ENCODE data around the gene CHTF8.
A peak's percentile ranks its signal among the peaks of the same experiment; 100 is the strongest.
"Not testable (repeated sequence)": the region's sequence is repeated elsewhere in the genome, so short reads cannot be mapped to it uniquely, and the experiment has no call there.

Gene CHTF8

DNA sequence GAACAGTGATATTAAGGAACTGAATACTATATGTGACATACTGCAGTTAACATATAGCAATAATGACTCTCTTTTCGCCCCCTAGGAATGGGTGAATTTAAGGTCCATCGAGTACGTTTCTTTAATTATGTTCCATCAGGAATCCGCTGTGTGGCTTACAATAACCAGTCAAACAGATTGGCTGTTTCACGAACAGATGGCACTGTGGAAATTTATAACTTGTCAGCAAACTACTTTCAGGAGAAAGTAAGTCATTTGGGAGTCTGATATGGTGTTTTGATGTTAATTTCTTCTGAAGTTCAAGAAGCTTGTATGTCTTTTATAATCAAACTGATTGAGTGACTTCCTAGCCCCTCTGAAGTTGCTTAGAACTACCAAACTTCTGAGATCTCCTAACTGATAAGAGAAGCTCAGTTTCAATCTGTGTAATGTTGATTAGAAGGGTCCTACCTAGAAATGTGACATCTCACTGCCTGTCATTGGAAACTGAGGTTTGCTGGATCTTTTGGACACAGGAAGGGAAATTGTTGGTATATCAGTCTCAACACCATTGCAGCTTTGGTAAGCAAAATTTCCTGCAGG, 1.1 kb upstream of the CHTF8 start:
- Histone ChIP-seq H3K9ac (ENCODE audit: low read depth, low read length) (peak overlapping the region; percentile 85), H3K36me3 (ENCODE audit: insufficient read depth, low read length) (peaks cover 53% of the 10 kb centered on the region), H3K9me3 (ENCODE audit: insufficient read depth, low read depth, low read length) (no peaks in the 10 kb centered on the region), H3K4me1 (ENCODE audit: insufficient read depth, low read length) (peaks cover 22% of the 10 kb centered on the region), H3K27me3 (ENCODE audit: insufficient read depth, low read length) (no peaks in the 10 kb centered on the region), H3K27ac (ENCODE audit: low read depth, low read length) (no peak overlapping the region), H3K4me3 (ENCODE audit: low read length) (peak overlapping the region; percentile 93)
- WGBS = 52% methylated on average over 5 of the region's 5 CpGs

DNA sequence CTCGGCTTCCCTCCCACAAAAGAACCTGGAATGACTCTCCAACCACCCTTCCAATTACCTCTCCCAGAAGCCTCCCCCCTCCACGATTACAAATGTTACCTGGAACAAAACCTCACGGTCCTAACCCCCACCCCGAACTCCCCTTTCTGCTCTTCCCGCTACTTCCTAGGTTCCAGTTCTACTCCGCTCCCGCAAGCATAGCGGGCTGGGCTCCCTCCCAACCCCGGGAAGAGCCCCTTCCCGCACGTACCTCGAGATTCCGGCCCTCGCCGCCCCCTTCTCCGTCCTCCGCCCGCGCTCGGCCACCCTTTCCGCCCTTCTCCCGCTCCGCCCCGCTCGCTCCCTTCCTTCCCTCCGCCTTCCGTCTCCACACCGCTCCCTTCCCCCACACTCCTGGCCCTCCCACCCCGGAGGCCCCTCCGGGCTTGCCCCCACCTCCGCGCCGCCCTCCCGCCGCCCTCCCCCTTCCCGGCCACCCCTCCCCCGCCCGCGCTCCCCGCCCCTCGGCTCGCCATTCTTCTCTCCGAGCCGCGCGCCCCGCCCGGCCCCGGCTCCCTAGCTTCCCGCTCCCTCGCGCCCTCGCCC, 457 bp downstream of the CHTF8 start:
- peaks cover 43% of the 10 kb centered on the region for H3K36me3 ChIP-seq (ENCODE audit: insufficient read depth, low read length)
- peak overlapping the region; percentile 99 for H3K27ac ChIP-seq (ENCODE audit: low read depth, low read length)
- under 1% methylated on average over 43 of the region's 53 CpGs for WGBS
- H3K9ac ChIP-seq (ENCODE audit: low read depth, low read length) = peak overlapping the region; percentile 100
- peaks cover 22% of the 10 kb centered on the region for H3K4me1 ChIP-seq (ENCODE audit: insufficient read depth, low read length)
- H3K4me3 ChIP-seq (ENCODE audit: low read length) = peak overlapping the region; percentile 93
- no peaks in the 10 kb centered on the region for H3K27me3 ChIP-seq (ENCODE audit: insufficient read depth, low read length)
- H3K9me3 ChIP-seq (ENCODE audit: insufficient read depth, low read depth, low read length) = no peaks in the 10 kb centered on the region

DNA sequence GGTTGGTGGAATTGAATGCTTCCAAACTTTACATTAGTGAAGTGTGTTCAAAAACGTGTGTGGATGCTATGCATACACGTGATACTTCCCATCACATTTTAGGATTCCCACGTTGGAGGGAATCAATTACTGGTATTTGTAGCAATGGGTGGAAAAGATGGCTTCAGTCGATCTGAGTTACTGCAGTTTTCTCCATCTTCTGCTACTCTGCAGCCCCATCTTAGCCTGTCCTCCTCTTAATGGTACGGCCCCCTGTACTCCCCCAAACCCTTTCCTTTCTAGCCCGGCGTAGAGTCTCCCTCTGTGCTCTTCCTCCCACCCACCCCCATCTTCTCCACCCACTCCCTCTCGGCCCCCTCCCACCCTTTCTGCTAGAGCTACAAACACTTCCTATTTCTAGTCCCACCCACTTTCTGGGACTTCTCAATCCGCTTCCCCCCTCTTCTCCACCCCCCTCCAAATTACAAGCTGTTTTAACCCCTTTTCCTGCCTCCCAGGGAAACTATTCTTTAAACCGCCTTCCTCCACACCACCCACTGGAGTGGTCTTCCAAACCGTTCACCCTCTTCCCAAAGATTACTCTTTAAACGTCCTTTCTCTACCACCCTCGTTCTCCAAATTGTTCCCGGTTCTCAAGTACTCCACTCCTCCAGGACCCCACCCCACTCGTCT, 1.1 kb downstream of the CHTF8 start:
- Histone ChIP-seq H3K27ac (ENCODE audit: low read depth, low read length) (peak overlapping the region; percentile 99), H3K9ac (ENCODE audit: low read depth, low read length) (peak overlapping the region; percentile 100), H3K36me3 (ENCODE audit: insufficient read depth, low read length) (peaks cover 41% of the 10 kb centered on the region), H3K4me1 (ENCODE audit: insufficient read depth, low read length) (peaks cover 22% of the 10 kb centered on the region), H3K9me3 (ENCODE audit: insufficient read depth, low read depth, low read length) (no peaks in the 10 kb centered on the region), H3K4me3 (ENCODE audit: low read length) (peak overlapping the region; percentile 93), H3K27me3 (ENCODE audit: insufficient read depth, low read length) (no peaks in the 10 kb centered on the region)
- WGBS = 1% methylated on average over 13 of the region's 15 CpGs

DNA sequence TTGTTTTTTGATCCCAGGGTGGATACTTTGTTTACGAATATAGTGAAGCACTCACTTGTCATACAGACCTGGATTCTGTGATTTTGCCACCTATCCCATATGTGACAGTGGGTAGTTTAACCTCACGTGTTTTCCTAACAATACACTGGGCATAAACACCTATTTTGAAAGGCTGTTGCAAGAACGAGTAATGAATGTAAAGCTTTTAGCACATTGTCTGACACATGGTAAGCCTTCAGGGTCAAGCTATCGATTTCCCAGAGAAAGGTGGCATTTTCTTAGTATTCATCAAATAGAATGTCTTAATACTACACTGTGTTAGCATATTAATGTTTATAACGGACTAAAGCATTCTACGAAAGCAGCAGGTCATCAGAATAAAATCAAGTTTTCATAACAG, 1.9 kb downstream of the CHTF8 start:
- Histone ChIP-seq H3K27me3 (ENCODE audit: insufficient read depth, low read length) (no peaks in the 10 kb centered on the region), H3K27ac (ENCODE audit: low read depth, low read length) (no peak overlapping the region), H3K4me3 (ENCODE audit: low read length) (peak overlapping the region; percentile 93), H3K9me3 (ENCODE audit: insufficient read depth, low read depth, low read length) (no peaks in the 10 kb centered on the region), H3K9ac (ENCODE audit: low read depth, low read length) (peak overlapping the region; percentile 35; the same call in 1 of the 2 replicates), H3K4me1 (ENCODE audit: insufficient read depth, low read length) (peaks cover 22% of the 10 kb centered on the region), H3K36me3 (ENCODE audit: insufficient read depth, low read length) (peaks cover 38% of the 10 kb centered on the region)
- WGBS = 92% methylated on average over 6 of the region's 6 CpGs

DNA sequence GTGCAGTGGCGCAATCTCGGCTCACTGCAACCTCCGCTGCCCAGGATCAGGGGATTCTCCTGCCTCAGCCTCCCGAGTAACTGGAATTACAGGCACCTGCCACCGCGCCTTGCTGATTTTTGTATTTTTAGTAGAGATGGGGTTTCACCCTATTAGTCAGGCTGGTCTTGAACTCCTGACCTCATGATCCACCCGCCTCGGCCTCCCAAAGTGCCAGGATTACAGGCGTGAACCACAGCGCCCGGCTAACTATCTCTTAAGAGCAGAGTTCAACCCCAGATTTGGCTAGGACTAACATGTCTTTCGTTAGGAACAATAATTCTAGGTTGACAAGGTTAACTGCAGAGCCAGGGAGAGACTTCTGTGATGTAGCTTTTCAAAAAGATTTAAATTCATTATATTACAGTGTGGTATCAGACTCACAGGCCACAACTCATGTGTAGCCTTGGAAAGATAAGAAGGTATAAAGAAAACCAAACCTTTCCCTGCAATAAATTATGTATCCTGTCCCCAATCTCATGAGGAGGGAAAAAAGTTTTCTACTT, 4.3 kb downstream of the CHTF8 start:
- H3K27ac ChIP-seq (ENCODE audit: low read depth, low read length) = no peak overlapping the region
- H3K9me3 ChIP-seq (ENCODE audit: insufficient read depth, low read depth, low read length) = no peaks in the 10 kb centered on the region
- peaks cover 26% of the 10 kb centered on the region for H3K36me3 ChIP-seq (ENCODE audit: insufficient read depth, low read length)
- H3K4me1 ChIP-seq (ENCODE audit: insufficient read depth, low read length) = peaks cover 17% of the 10 kb centered on the region
- no peak overlapping the region for H3K4me3 ChIP-seq (ENCODE audit: low read length)
- H3K27me3 ChIP-seq (ENCODE audit: insufficient read depth, low read length) = no peaks in the 10 kb centered on the region
- no peak overlapping the region for H3K9ac ChIP-seq (ENCODE audit: low read depth, low read length)
- 97% methylated on average over 12 of the region's 12 CpGs for WGBS

GRCh38 chr16:69126801-69127200, 5.6 kb downstream of the CHTF8 start:
- 98% methylated on average over 10 of the region's 10 CpGs for WGBS
- H3K36me3 ChIP-seq (ENCODE audit: insufficient read depth, low read length) = peaks cover 30% of the 10 kb centered on the region
- not testable (repeated sequence) for H3K9ac ChIP-seq (ENCODE audit: low read depth, low read length); H3K27ac ChIP-seq (ENCODE audit: low read depth, low read length); H3K27me3 ChIP-seq (ENCODE audit: insufficient read depth, low read length); H3K4me3 ChIP-seq (ENCODE audit: low read length); H3K9me3 ChIP-seq (ENCODE audit: insufficient read depth, low read depth, low read length)
- peaks cover 17% of the 10 kb centered on the region for H3K4me1 ChIP-seq (ENCODE audit: insufficient read depth, low read length)

DNA sequence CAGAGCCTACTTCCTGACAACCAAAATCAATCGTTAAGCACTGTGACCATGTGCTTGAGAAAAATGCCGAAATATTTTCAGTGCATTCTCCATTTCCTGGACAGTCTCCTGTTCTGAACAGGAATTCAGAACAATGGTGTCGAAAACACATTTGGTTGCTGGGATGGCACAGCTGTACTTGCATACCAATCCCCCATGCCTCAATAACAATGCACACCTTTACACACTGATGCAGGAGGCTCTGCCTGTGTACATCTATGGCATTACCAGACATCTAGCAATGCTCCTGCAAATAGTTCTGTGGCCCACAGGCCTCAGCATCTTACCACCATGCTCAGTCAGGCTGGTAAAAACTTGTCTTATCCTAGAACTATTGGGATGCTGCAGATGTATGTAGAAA, 6.2 kb downstream of the CHTF8 start:
- Histone ChIP-seq H3K27me3 (ENCODE audit: insufficient read depth, low read length) (no peaks in the 10 kb centered on the region), H3K9ac (ENCODE audit: low read depth, low read length) (no peak overlapping the region), H3K27ac (ENCODE audit: low read depth, low read length) (no peak overlapping the region), H3K4me3 (ENCODE audit: low read length) (no peak overlapping the region), H3K36me3 (ENCODE audit: insufficient read depth, low read length) (peaks cover 32% of the 10 kb centered on the region), H3K9me3 (ENCODE audit: insufficient read depth, low read depth, low read length) (no peaks in the 10 kb centered on the region), H3K4me1 (ENCODE audit: insufficient read depth, low read length) (peaks cover 17% of the 10 kb centered on the region)
- WGBS = 97% methylated on average over 3 of the region's 3 CpGs

DNA sequence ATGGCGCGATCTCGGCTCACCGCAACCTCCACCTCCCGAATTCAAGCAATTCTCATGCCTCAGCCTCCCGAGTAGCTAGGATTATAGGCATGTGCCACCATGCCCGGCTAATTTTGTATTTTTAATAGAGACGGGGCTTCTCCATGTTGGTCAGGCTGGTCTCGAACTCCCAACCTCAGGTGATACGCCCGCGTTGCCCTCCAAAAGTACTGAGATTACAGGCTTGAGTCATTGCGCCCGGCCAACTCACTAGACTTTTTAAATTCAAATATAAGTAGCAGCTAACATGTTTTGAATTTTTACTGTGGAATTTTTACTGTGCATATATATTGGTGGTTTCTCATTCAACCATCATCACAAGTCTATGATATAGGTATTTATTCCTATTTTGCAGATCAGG, 7.4 kb downstream of the CHTF8 start:
- not testable (repeated sequence) for H3K9me3 ChIP-seq (ENCODE audit: insufficient read depth, low read depth, low read length); H3K4me3 ChIP-seq (ENCODE audit: low read length); H3K9ac ChIP-seq (ENCODE audit: low read depth, low read length); H3K27me3 ChIP-seq (ENCODE audit: insufficient read depth, low read length); H3K4me1 ChIP-seq (ENCODE audit: insufficient read depth, low read length); H3K27ac ChIP-seq (ENCODE audit: low read depth, low read length)
- 97% methylated on average over 14 of the region's 14 CpGs for WGBS
- H3K36me3 ChIP-seq (ENCODE audit: insufficient read depth, low read length) = peaks cover 37% of the 10 kb centered on the region

DNA sequence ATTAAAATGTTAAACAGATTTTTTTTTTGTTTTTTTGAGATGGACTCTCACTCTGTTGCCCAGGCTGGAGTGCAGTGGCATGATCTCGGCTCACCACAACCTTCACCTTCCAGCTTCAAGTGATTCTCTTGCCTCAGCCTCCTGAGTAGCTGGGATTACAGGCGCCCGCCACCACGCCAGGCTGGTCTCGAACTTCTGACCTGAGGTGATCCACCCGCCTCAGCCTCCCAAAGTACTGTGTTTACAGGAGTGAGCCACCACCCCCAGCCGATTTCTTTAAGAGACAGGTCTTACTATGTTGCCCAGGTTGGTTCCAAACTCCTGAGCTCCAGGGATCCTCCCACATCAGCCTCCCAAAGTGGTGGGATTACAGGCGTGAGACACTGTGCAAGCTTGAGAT, 8.0 kb downstream of the CHTF8 start:
- H3K36me3 ChIP-seq (ENCODE audit: insufficient read depth, low read length) = peaks cover 42% of the 10 kb centered on the region
- not testable (repeated sequence) for H3K27me3 ChIP-seq (ENCODE audit: insufficient read depth, low read length); H3K9me3 ChIP-seq (ENCODE audit: insufficient read depth, low read depth, low read length); H3K27ac ChIP-seq (ENCODE audit: low read depth, low read length); H3K4me1 ChIP-seq (ENCODE audit: insufficient read depth, low read length); H3K4me3 ChIP-seq (ENCODE audit: low read length); H3K9ac ChIP-seq (ENCODE audit: low read depth, low read length)
- 95% methylated on average over 8 of the region's 8 CpGs for WGBS

GRCh38 chr16:69123910-69124309, 8.5 kb downstream of the CHTF8 start:
- H3K9me3 ChIP-seq (ENCODE audit: insufficient read depth, low read depth, low read length) = no peaks in the 10 kb centered on the region
- no peaks in the 10 kb centered on the region for H3K27me3 ChIP-seq (ENCODE audit: insufficient read depth, low read length)
- H3K27ac ChIP-seq (ENCODE audit: low read depth, low read length) = no peak overlapping the region
- H3K4me1 ChIP-seq (ENCODE audit: insufficient read depth, low read length) = no peaks in the 10 kb centered on the region
- H3K36me3 ChIP-seq (ENCODE audit: insufficient read depth, low read length) = peaks cover 47% of the 10 kb centered on the region
- H3K4me3 ChIP-seq (ENCODE audit: low read length) = no peak overlapping the region
- 87% methylated on average over 1 of the region's 3 CpGs for WGBS
- H3K9ac ChIP-seq (ENCODE audit: low read depth, low read length) = no peak overlapping the region

GRCh38 chr16:69120096-69120664, 12.2 kb downstream of the CHTF8 start:
- WGBS = 94% methylated on average over 19 of the region's 19 CpGs
- Histone ChIP-seq H3K9me3 (ENCODE audit: insufficient read depth, low read depth, low read length) (no peaks in the 10 kb centered on the region), H3K4me3 (ENCODE audit: low read length) (no peak overlapping the region), H3K36me3 (ENCODE audit: insufficient read depth, low read length) (peaks cover 68% of the 10 kb centered on the region), H3K9ac (ENCODE audit: low read depth, low read length) (no peak overlapping the region), H3K27me3 (ENCODE audit: insufficient read depth, low read length) (no peaks in the 10 kb centered on the region), H3K27ac (ENCODE audit: low read depth, low read length) (no peak overlapping the region), H3K4me1 (ENCODE audit: insufficient read depth, low read length) (no peaks in the 10 kb centered on the region)
